Measurements from ENCODE around the gene DNAH8.

- TF ChIP-seq EP300 (IDR thresholded peaks at IDR 0.05) (no peak), CTCF (IDR thresholded peaks at IDR 0.05) (no peak), POLR2A (IDR thresholded peaks at IDR 0.05) (no peak)
Observed at GRCh38 chr6:39049575-39050283, 334.6 kb downstream of the DNAH8 start.

Measured in tibial nerve (tissue), 4 donors.